Measurements from ENCODE around the gene CAPN2.

GRCh38 chr1:223715604-223716172, 3.3 kb downstream of the CAPN2 start:
- TF ChIP-seq POLR2A (IDR thresholded peaks at IDR 0.05; ENCODE audit: low read length) (no peak), GATA1 (IDR thresholded peaks at IDR 0.05; ENCODE audit: low read depth, low read length) (no peak)
